PC-3 (cell line): Measurements from ENCODE around the gene RINT1. TPM values are rescaled to one million over a fixed set of nuclear protein-coding genes. Genes with fewer than 3 reads are reported as not detected.

Source experiments
- ATAC-seq: fragments of 200-7000 bp; cut with Tn5 transposase; 2 replicates; pipeline ENCODE4 v1.9.1; 2020; ENCODE audit warnings: mild to moderate bottlenecking, moderate library complexity
- BruUV-seq: library from RNA; stranded (reverse); fragments of 400-500 nt; replicated peaks from 2 replicates; lab custom pipeline; 2021; lab: Mats Ljungman, UMichigan
- CTCF ChIA-PET: fragments of 300-600 bp; sonication (Branson Sonifier 250); formaldehyde crosslinking; loops from one replicate; lab custom pipeline; 2022; ENCODE audit warnings: antibody characterized with exemption; lab: Charles Lee
- POLR2A ChIA-PET: fragments of 300-600 bp; sonication (Branson Sonifier 250); formaldehyde crosslinking; loops from one replicate; lab custom pipeline; 2022; ENCODE audit warnings: antibody characterized with exemption; ENCODE audit not compliant: unreplicated experiment; lab: Charles Lee
- DNase-seq: peaks from one replicate; pipeline ENCODE4 v3.0.0-alpha.2; 2015
- H2AFZ ChIP-seq: fragments of 300-600 bp; sonication (generic); 2 replicates; pipeline ENCODE4 v1.6.0; 2016; ENCODE audit warnings: antibody characterized with exemption, low read length
- H3F3A ChIP-seq: fragments of 300-600 bp; sonication (generic); one replicate; pipeline ENCODE4 v1.6.0; 2017; ENCODE audit warnings: antibody characterized with exemption, low read length, control low read depth, mild to moderate bottlenecking; ENCODE audit not compliant: unreplicated experiment
- H3K27ac ChIP-seq: fragments of 300-600 bp; sonication (generic); 2 replicates; pipeline ENCODE4 v1.5.1; 2016; ENCODE audit warnings: mild to moderate bottlenecking, low read length
- H3K27me3 ChIP-seq: fragments of 300-600 bp; sonication (generic); 2 replicates; pipeline ENCODE4 v1.6.1; 2016; ENCODE audit warnings: low read length, mixed read lengths
- H3K36me3 ChIP-seq: fragments of 300-600 bp; sonication (generic); 2 replicates; pipeline ENCODE4 v1.6.1; 2016; ENCODE audit warnings: low read depth, mixed run types, low read length, mixed read lengths
- H3K4me1 ChIP-seq: fragments of 300-600 bp; sonication (generic); 2 replicates; pipeline ENCODE4 v1.5.1; 2016; ENCODE audit warnings: low read length; ENCODE audit not compliant: insufficient read depth
- H3K4me2 ChIP-seq: fragments of 300-600 bp; sonication (generic); 2 replicates; pipeline ENCODE4 v1.6.0; 2016; ENCODE audit warnings: low read length
- H3K4me3 ChIP-seq: fragments of 300-600 bp; sonication (generic); 2 replicates; pipeline ENCODE4 v1.5.1; 2016; ENCODE audit warnings: mild to moderate bottlenecking, low read length, mixed read lengths
- H3K79me2 ChIP-seq: fragments of 300-600 bp; sonication (generic); 2 replicates; pipeline ENCODE4 v1.6.1; 2017; ENCODE audit warnings: low read length, mixed read lengths
- H3K9ac ChIP-seq: fragments of 300-600 bp; sonication (generic); 2 replicates; pipeline ENCODE4 v1.6.0; 2016; ENCODE audit warnings: mild to moderate bottlenecking, low read length
- H3K9me2 ChIP-seq: fragments of 300-600 bp; sonication (generic); replicated peaks from 2 replicates; pipeline ENCODE4 v1.6.1; 2016; ENCODE audit warnings: mixed run types, low read length, mixed read lengths
- H3K9me3 ChIP-seq: fragments of 300-600 bp; sonication (generic); 2 replicates; pipeline ENCODE4 v1.6.1; 2016; ENCODE audit warnings: low read length, mixed read lengths
- H4K20me1 ChIP-seq: fragments of 300-600 bp; sonication (generic); 2 replicates; pipeline ENCODE4 v1.6.1; 2016; ENCODE audit warnings: low read length, mixed read lengths
- CTCF ChIP-seq: fragments of 300-600 bp; sonication (generic); conservative IDR thresholded peaks from 2 replicates; pipeline ENCODE4 v1.5.1; 2017; ENCODE audit warnings: antibody characterized with exemption, low read depth, mild to moderate bottlenecking, low read length
- EZH2 ChIP-seq: fragments of 300-600 bp; sonication (generic); IDR thresholded peaks from one replicate; pipeline ENCODE4 v1.6.1; 2017; ENCODE audit warnings: antibody characterized with exemption, mild to moderate bottlenecking, low read length; ENCODE audit not compliant: unreplicated experiment
- EZH2phosphoT487 ChIP-seq: fragments of 300-600 bp; sonication (generic); IDR thresholded peaks from 2 replicates; pipeline ENCODE4 v1.6.1; 2018; ENCODE audit warnings: mild to moderate bottlenecking, antibody characterized with exemption, low read length, borderline replicate concordance
- intact Hi-C: fragments of 100-400 bp; cut with micrococcal nuclease; formaldehyde crosslinking; loops from 2 replicates; pipeline ENCODE4 v1.9.0; 2023
- total RNA-seq: library from RNA; depleted of rRNA; stranded (reverse); fragments of >200 nt; gene quantifications from 2 replicates; pipeline ENCODE4 v1.2.3, GENCODE V29; 2014

Gene RINT1
- total RNA-seq, 1 experiment from 2014 or later = 20.8 TPM

GRCh38 chr7:105589356-105590077 is 57.5 kb downstream of the RINT1 start:
- peak; percentile 99 for ATAC-seq
- Histone ChIP-seq H3K27me3 (no peaks in the 10 kb centered on the region), H3K9me2 (no peaks in the 10 kb centered on the region), H3F3A (no peaks in the 10 kb centered on the region), H3K4me1 (no peaks in the 10 kb centered on the region), H4K20me1 (no peaks in the 10 kb centered on the region), H3K27ac (no peak overlapping the region), H3K79me2 (no peaks in the 10 kb centered on the region), H3K36me3 (no peaks in the 10 kb centered on the region), H3K4me3 (no peak overlapping the region), H2AFZ (no peak overlapping the region), H3K9ac (no peak overlapping the region), H3K4me2 (no peak overlapping the region), H3K9me3 (no peaks in the 10 kb centered on the region)
- POLR2A ChIA-PET = interaction anchor here (0.6 kb wide), 1 partner anchor 461 kb away, joined by 3 read pairs; no protein-coding TSS in a partner anchor
- peak; percentile 92 for DNase-seq
- CTCF ChIA-PET = interaction anchor here (0.5 to 1.3 kb wide), 8 partner anchors 9 to 769 kb away, joined by 3 to 14 read pairs (median 3); no protein-coding TSS in a partner anchor
- TF ChIP-seq EZH2phosphoT487 (no peak), EZH2 (no peak), CTCF (peak; percentile 95)
- no TSS peak for BruUV-seq
- intact Hi-C loops = loop anchor here (1.0 to 10.0 kb wide), 5 partner anchors 57 to 587 kb away; partner anchors contain the start of gene RINT1

DNA sequence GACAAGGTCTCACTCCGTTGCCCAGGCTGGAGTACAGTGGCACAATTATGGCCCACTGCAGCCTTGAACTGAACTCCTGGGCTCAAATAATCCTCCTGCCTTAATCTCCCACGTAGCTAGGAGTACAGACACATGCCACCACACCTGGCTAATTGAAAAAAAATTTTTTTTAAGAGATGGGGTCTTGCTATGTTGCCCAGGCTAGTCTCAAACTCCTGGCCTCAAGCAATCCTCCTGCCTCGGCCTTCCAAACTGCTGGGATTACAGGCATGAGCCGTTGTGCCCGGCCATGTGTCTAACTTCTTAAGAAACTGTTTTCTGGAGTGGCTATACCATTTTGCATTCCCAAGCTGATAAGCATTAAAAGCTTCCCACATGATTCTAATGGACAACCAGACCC is 58.8 kb downstream of the RINT1 start:
- Histone ChIP-seq H4K20me1 (no peaks in the 10 kb centered on the region), H2AFZ (no peak overlapping the region), H3K4me3 (no peak overlapping the region), H3K9ac (no peak overlapping the region), H3K4me1 (no peaks in the 10 kb centered on the region), H3K27me3 (no peaks in the 10 kb centered on the region), H3K27ac (no peak overlapping the region), H3K36me3 (no peaks in the 10 kb centered on the region), H3K9me3 (no peaks in the 10 kb centered on the region), H3K4me2 (no peak overlapping the region), H3K9me2 (no peaks in the 10 kb centered on the region), H3K79me2 (no peaks in the 10 kb centered on the region), H3F3A (no peaks in the 10 kb centered on the region)
- DNase-seq (no peak), ATAC-seq (no peak)
- ChIA-PET POLR2A (no interaction called here), CTCF (no interaction called here)
- intact Hi-C loops = loop anchor here (5.0 kb wide), 1 partner anchor 452 kb away; no protein-coding TSS in a partner anchor
- no TSS peak for BruUV-seq
- no peak for TF ChIP-seq CTCF
- no peak for TF ChIP-seq EZH2phosphoT487
- TF ChIP-seq EZH2 = no peak

DNA sequence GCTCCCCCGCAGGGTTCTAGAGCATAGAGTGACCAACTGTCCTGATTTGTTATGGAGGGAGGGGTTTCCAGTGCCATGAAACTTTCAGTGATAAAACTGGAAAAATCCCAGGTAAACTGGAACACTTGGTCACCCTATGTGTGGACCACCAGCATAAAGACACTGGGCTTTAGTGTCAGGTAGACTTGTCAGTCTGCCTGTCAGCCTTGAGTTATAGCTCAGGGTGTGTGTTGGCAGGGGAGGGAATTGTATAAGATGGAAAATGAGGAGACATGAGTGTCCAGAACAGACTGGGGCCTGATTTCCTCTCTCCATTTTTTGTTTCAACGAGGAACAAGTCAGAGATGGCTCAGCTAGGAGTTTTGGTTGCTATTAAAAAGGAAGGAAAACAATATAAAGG is 59.5 kb downstream of the RINT1 start:
- DNase-seq = no peak
- no peak overlapping the region for H3K4me3 ChIP-seq
- H3K9me2 ChIP-seq = no peaks in the 10 kb centered on the region
- no peaks in the 10 kb centered on the region for H3K36me3 ChIP-seq
- no peak overlapping the region for H3K4me2 ChIP-seq
- H3K27ac ChIP-seq = no peak overlapping the region
- no peak for ATAC-seq
- H3F3A ChIP-seq = no peaks in the 10 kb centered on the region
- no peaks in the 10 kb centered on the region for H3K27me3 ChIP-seq
- TF ChIP-seq EZH2phosphoT487 (no peak), CTCF (no peak), EZH2 (no peak)
- H2AFZ ChIP-seq = no peak overlapping the region
- H3K4me1 ChIP-seq = no peaks in the 10 kb centered on the region
- no TSS peak for BruUV-seq
- H3K9ac ChIP-seq = no peak overlapping the region
- H3K9me3 ChIP-seq = no peaks in the 10 kb centered on the region
- intact Hi-C loops = loop anchor here (5.0 kb wide), 1 partner anchor 451 kb away; no protein-coding TSS in a partner anchor
- no peaks in the 10 kb centered on the region for H4K20me1 ChIP-seq
- ChIA-PET POLR2A (no interaction called here), CTCF (no interaction called here)
- no peaks in the 10 kb centered on the region for H3K79me2 ChIP-seq
